ENCODE data around the gene LPAR1.

The LPAR1 gene

GRCh38 chr9:111001526-111001925, 36.7 kb downstream of the LPAR1 start:
- DNase-seq (ENCODE audit: low read depth in 2 of 2) = no peak

- no peak for DNase-seq (ENCODE audit: low read depth in 2 of 2)
Observed at GRCh38 chr9:111000202-111000601, 38.1 kb downstream of the LPAR1 start.

DNA sequence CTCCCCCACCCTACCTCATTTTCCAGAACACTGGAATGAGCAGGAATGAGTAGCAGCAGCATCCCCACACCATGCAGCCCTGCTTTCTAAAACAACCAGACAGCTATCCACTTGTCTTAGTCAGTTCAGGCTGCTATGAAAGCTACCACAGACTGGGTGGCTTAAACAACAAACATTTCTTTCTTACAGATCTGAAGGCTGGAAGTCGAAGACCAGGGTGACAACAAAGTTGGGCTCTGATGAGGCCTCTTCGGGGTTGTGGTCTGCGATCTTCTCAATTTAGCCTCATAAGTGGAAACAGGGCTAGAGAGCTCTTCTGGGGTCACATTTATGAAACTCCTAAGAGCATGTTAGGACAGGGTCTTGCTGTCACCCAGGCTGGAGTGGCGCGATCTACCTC, 38.9 kb downstream of the LPAR1 start:
- no peak for DNase-seq (ENCODE audit: low read depth in 2 of 2)

DNA sequence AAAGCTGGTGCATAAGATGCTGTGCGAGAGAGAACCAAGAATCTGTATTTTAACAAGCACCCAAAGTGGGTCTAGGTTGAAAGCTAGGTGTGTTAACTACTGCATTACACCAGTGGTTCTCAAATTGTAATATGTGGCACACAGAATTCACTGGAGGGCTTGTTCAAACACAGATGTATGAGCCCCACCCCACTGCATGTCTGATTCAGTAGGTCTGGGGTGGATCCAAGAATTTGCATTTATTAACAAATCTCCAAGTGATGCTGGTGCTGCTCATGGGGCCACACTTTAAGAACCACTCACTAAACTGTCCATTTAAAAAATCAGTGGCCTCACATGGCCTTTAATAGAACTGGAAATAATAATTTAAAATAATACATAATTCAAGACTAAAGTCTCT, 40.4 kb downstream of the LPAR1 start:
- DNase-seq (ENCODE audit: low read depth in 2 of 2) = no peak

- no peak for DNase-seq (ENCODE audit: low read depth in 2 of 2)
Observed at GRCh38 chr9:110996436-110997220, 41.6 kb downstream of the LPAR1 start.

- no peak for DNase-seq (ENCODE audit: low read depth in 2 of 2)
Observed at GRCh38 chr9:110995420-110996340, 42.6 kb downstream of the LPAR1 start.

DNA sequence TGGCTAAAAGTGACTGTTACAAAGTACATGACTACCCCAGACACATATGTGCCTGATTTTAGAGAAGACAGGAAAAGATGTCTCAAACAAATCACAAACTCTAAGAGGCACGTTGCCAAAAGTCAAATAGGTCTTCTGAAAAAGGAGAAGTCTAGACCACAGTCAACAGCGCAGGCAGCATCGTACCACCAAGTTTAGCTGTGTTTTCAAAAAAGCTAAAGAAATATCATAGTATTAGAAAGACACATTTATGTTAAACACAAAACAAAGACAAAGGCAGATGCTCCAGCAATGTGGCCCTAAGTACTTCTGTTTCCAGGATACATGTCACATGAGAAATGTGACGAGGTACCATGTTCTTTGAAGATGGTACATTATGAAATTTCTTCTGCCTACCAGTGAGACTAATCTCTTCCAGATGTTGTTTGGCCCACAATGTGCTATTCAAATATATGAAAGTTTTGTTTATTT, 43.5 kb downstream of the LPAR1 start:
- no peak for DNase-seq (ENCODE audit: low read depth in 2 of 2)

- DNase-seq (ENCODE audit: low read depth in 2 of 2) = no peak
Observed at GRCh38 chr9:110990481-110990880, 47.8 kb downstream of the LPAR1 start.

GRCh38 chr9:110986529-110986928, 51.7 kb downstream of the LPAR1 start:
- DNase-seq (ENCODE audit: low read depth in 2 of 2) = no peak

- DNase-seq (ENCODE audit: low read depth in 2 of 2) = no peak
Observed at GRCh38 chr9:110984890-110985437, 53.3 kb downstream of the LPAR1 start.

- DNase-seq (ENCODE audit: low read depth in 2 of 2) = no peak
Observed at GRCh38 chr9:110980261-110980660, 58.0 kb downstream of the LPAR1 start.

GRCh38 chr9:110979636-110980035, 58.6 kb downstream of the LPAR1 start:
- DNase-seq (ENCODE audit: low read depth in 2 of 2) = no peak

- no peak for DNase-seq (ENCODE audit: low read depth in 2 of 2)
Observed at GRCh38 chr9:110978516-110978915, 59.8 kb downstream of the LPAR1 start.

GRCh38 chr9:110977259-110977709, 61.0 kb downstream of the LPAR1 start:
- DNase-seq (ENCODE audit: low read depth in 2 of 2) = no peak

GRCh38 chr9:110975969-110976368, 62.3 kb downstream of the LPAR1 start:
- no peak for DNase-seq (ENCODE audit: low read depth in 2 of 2)

GRCh38 chr9:110975278-110975677, 63.0 kb downstream of the LPAR1 start:
- no peak for DNase-seq (ENCODE audit: low read depth in 2 of 2)

GRCh38 chr9:110971705-110972104, 66.6 kb downstream of the LPAR1 start:
- DNase-seq (ENCODE audit: low read depth in 2 of 2) = no peak

DNA sequence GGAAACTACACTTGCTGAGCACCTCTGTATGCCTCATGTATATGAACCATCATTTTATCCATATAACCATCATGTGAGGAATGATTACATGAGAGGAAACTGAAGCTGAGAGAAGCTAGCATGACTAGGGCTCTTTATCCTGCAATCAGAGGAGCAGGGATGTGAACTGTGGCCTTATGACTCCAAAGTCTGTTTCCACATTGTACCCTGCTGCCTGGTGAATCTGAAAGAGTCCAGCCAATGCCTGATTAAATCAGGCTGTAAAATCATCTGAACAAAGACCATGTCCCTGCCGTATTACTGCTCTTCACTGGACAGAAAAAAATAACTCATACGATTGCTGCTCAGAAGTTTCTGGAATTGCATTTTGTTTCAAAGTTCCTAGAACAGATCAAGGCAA, 67.0 kb downstream of the LPAR1 start:
- DNase-seq (ENCODE audit: low read depth in 2 of 2) = no peak

DNA sequence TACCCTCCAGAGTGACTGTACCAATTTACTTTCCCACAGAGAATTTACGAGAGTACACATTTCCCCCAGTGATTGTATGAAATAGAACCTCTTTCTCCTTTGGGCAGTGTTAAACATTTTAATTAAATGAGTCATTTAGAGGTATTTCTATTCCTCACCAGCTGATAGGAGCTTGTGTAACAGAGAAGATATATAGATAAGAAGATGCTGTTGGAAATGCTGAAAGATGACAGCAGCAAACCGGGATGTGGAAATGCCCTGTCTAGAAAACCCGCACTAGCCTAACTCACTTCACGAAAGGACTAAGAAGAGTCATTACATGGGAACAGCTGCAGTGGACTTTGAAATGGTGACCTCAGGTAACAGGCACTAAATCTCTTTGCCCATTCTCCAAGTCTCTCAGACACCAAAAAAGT, 68.3 kb downstream of the LPAR1 start:
- DNase-seq (ENCODE audit: low read depth in 2 of 2) = no peak

DNA sequence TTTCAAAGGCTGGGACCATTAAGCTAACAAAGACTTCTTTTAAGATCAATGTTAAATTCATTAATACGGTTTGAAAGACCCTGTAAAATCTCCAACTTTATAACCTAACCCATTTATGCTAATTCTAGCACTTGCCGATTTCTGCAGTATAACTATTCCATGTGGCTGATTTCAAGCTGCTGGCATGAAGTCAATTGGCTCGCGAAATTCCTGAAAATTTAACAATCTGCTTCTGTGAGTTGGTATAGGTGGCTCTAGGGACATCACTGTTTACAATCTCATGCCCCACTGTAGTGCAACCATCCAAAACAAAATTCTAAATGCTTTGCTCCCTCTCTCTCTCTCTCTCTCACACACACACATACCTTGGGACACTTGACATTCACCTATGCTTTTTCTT, 70.2 kb downstream of the LPAR1 start:
- DNase-seq (ENCODE audit: low read depth in 2 of 2) = no peak

- no peak for DNase-seq (ENCODE audit: low read depth in 2 of 2)
Observed at GRCh38 chr9:110967196-110967595, 71.1 kb downstream of the LPAR1 start.

GRCh38 chr9:110960288-110960687, 78.0 kb downstream of the LPAR1 start:
- no peak for DNase-seq (ENCODE audit: low read depth in 2 of 2)

Data from activated CD4-positive, alpha-beta T cell treated with anti-CD3 and anti-CD28 coated beads for 24 hours (primary cell).